GF-D8 (cell line): ENCODE results near the gene NMUR1.

Experiments
- DNase-seq: peaks from one replicate; lab custom pipeline; 2025; lab: John Stamatoyannopoulos, UW

Gene NMUR1

DNA sequence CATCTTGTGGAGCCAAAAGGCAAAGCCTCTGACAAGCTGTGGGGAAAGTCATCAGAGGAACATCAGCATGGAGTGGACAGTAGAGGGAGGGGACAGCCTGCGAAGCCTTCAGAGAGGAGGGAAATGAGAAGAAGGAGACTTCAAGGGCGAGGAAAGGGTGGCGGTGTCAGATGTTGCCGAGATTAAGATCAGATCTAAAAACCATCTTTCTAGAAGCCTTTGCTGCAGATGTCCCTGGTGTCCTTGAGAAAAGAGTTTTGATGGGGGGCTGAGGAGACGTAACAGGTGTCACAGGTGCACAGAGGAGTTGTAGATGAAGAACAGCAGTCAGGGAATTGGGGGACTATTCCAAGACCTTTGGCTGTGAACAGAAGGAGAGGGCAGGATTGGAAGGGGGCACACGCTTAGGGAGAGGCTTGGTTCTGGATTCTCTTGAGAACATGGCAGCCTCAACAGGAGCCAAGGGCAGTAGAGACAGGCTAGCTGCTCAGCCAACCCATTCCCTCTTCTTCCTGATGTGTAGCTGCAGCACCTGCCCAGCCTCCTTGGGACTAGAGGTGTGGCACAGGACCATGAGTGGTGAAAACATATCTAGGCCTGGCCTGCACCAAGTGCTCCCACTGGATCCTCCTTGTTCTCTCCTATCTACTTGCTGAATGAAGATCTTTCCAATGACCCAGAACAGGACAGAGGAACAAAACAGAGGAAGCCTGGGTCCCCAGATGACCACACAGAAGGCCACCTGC lies 43.2 kb downstream of the NMUR1 start:
- DNase-seq: no peak

DNA sequence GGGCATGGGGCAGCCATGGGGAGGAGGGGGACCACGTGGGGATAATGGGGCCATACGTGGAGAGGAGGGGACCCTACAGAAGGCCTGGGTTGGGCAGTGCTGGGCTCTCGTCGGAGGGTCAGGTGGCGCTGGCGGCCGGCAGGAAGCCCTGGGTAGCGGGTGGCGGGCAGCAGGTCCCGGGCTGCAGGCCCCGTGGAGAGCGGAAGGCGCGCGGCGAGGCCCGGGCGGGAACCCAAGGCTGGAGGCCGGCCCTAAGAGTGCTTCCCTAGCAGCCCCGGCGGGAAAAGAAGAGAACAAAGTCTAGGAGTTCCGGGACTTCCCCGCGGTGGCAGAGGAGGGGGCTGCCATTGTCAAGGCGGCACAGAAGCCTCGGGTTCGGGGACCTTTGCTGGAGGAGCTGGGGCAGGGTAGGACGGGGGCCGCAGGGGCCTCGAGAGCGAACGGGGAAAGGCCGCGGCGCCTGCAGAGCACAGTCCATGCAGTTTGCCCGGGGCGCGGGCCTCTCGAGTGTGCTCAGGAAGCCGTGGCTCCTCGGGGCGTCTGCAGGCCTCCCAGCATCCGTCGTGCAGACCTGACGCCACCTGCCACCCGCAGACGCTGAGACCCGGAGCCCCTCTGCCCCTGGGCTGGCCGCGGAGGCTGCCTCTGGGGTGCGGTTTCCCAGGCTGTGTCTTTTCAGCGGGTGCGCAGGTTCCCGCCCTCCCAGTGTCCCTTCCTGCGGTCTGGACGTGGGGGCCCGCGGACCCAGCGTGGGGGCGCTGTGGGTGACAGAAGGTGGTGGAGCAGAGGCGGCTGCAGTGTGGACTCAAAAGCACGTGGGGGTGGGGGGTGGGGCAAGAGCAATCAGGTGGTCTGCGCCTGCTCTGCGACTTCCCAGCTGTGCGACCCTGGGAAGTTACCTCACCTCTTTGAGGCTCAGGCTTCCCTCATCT lies 46.6 kb downstream of the NMUR1 start:
- peak; percentile 56 for DNase-seq

DNA sequence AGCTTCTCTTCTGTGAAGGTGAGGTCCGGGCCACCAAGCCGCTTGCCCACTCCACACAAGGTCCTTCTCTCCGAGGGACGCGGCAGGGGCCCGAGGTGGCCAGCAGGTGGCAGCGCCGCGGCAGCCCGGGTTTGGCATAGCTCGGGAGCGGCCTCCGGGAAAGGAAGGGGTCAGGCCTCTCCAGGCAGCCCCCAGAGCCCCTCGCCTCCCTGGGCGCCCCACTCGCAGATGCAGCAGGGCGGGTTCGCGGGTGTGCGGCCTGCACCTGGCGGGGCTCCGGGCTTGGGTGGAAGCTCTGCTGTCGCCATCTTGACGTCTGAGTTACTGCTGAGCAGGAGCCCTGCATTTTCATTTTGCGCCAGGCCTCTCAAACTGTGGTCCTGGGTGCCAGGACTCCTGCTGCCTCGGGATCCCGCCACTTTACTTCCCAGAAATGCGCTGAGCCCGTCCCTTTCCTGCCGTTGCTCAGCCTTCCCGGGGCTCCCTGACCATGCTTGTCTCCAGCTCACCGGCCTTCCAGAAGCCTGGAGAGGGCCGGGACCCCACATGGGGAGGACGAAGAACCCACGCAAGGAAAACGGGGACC lies 47.3 kb downstream of the NMUR1 start:
- DNase-seq: peak; percentile 37

DNA sequence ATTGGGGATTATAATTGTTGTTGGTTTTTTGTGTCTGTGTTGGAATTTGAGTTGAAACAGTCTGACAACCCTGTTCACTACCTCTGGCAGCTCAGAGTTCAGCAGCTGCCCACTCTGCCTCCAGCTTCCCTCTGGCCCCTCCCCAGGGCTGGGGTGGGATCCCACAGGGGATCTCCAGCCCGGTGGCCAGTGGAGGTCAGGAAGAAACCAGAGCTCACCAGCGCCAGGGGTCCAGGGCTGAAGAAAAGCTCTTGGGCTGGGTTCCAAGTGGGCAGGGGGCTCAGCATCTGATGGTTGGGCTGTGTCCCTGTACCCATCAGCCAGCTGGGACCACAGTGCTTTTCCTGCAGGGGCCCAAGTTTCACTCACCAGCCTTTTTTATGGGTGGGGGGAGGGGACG lies 49.5 kb downstream of the NMUR1 start:
- no peak for DNase-seq

DNA sequence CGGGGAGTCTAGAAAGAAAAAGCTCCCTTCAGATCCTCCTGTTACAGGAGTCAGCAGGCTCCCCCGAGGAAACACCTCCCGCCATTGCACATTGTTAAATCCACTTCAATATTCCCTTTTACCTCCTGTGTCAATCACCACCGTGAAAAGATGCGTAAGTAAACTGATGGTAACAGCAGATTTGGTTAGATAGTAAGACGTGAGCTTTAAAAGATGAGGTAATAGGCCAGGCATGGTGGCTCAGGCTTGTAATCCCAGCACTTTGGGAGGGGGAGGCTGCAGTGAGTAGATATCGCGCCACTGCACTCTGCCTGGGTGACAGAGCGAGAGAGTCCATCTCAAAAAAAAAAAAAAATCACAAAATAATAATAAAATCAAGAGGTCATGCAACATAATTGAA lies 50.8 kb downstream of the NMUR1 start:
- DNase-seq: no peak

DNA sequence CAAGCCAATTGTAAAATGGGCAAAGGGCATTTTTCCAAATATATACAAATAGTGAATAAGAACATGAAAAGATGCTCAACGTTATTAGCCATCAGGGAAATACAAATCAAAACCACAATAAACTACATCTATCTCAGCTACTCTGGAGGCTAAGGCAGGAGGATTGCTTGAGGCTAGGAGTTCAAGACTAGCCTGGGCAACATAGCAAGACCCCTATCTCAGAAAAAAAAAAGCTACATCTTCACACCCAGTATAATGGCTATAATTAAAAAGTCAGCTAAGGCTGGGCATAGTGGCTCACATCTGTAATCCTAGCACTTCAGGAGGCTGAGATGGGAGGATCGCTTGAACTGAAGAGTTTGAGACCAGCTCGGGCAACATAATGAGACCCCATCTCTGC lies 53.3 kb downstream of the NMUR1 start:
- DNase-seq: no peak

DNA sequence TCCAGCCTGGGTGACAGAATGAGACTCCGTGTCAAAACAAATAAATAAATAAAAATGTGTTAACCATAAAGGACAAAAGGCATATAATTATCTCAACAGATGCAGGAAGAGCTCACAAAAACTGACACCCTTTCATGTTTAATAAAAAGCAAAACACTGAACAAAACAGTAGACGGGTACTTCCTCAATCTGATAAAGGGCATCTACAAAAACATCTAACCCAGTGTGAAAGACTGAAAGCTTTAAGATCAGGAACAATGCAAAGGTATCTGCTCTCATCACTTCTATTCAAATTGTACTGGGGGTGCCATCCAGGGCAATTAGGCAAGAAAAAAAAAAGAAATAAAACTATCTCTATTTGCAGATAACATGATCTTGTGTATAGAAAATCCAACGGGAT lies 54.3 kb downstream of the NMUR1 start:
- DNase-seq: no peak
